ENCODE data around the gene SPDL1.

The SPDL1 gene

DNA sequence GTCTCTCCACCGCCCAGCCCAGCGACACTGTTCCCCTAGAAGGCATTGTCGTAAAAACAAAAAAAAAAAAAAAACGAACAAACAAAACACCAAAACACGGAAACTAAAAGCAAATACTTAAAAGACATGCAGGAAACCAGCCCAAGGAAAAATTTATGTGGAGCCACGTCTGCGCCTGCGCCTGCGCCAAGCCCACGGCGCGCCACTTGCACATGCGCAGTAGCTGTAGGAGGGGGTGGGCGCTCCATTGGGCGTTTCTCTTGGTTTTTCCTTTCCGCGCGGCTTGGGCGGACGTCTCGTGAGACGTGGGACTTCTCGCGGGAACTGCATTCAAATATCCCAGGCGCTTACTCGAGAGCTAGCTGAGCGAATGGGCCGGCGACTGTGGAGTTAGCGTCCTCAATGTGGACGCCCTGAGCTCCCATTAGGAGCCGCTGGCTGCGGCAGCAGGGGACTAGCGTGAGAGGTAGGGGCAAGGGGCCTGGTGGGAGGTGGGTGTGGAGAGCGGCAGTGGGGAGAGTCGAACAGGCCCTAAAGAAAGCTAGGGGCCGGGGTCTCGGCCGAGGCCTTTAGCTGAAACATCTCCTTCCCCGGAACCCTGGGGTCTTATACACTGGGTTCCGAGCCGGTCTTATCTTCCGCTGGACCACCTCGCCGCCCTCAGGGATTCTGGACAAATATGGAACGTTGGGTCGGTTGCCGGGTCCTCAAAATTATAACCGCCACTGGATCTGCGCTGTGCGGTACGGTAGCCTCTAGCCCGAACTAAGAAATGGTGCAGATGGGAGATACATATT is at the start of gene SPDL1:
Gene SPDL1 (plus strand): TSS at position 350 of the 797 bp plus-strand sequence. CDS start 4,644 bp downstream, outside the sequence.
- DNase-seq (ENCODE audit: low spot score) = peak; percentile 97

DNA sequence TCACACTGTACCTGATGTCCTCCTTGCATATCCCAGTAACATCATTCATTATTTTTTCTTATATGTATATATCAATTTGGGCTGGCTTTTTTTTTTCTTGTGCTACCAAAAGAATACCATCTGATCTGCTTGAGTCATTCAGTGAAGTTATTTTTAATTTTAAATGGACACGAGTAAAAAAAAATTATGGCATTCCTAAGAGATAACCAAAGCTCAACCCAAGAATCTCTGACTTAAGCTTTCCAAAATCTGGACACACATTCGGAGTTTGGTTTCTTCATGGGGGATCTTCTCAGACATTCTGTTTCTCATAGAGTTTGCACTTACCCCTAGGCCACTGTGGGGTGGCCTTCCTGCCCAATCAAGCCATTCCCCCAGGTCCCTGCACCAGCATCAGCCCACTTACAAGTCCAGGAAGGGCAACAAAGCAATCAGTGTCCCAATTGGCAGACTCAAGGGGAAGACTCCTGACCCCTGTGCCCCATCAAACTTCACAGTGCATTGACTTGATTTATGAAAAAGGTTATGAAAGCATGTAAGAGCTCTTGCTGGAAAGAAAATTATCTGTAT is 49.2 kb upstream of the SPDL1 start:
- DNase-seq (ENCODE audit: low spot score) = no peak

- DNase-seq (ENCODE audit: low spot score) = no peak
Measured at GRCh38 chr5:169534939-169535338, 48.6 kb upstream of the SPDL1 start.

GRCh38 chr5:169538944-169539343 is 44.6 kb upstream of the SPDL1 start:
- DNase-seq (ENCODE audit: low spot score) = no peak

GRCh38 chr5:169542811-169543210 is 40.8 kb upstream of the SPDL1 start:
- DNase-seq (ENCODE audit: low spot score) = no peak

- DNase-seq (ENCODE audit: low spot score) = no peak
Measured at GRCh38 chr5:169544264-169544950, 39.2 kb upstream of the SPDL1 start.

DNA sequence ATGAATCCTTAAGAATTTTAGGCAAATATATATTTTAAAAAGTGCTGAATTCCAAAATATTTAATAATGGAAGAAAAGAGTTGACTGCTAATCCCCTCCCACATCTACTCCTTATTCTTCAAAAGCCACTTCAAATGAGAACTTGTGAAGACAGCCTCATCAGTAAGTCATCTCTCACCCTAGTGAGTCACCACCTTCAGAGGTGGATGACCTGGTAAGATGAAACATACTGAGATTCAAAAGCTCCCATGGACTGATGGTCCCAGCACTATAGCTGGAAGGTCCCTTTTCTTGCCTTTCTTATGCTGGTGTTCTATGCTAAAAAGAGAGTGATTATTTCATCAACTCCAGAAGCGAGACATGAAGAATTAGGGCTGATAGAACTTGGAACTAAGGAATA is 37.8 kb upstream of the SPDL1 start:
- no peak for DNase-seq (ENCODE audit: low spot score)

DNA sequence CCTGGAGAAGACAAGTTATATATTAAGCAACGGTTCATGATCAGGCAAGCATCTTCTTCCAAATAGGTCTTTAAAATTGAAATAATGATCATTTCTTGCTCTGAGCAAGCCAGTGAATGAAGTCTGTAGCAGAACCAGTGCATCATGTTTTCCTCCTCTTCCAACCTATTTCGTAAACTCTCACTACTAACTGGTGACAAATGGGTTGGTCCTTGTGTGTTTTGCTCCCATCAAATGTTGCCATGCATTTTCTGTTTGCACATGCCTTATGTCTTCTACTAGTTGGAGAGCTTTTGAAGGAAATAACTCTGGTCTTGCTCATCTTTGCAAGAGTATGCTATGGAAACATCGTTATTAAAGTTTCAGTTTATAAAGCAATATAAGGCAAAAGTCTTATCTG is 37.2 kb upstream of the SPDL1 start:
- DNase-seq (ENCODE audit: low spot score) = no peak

- no peak for DNase-seq (ENCODE audit: low spot score)
Measured at GRCh38 chr5:169547508-169547907, 36.1 kb upstream of the SPDL1 start.

- peak; percentile 59 for DNase-seq (ENCODE audit: low spot score)
Measured at GRCh38 chr5:169548315-169548714, 35.3 kb upstream of the SPDL1 start.

GRCh38 chr5:169549453-169550100 is 34.0 kb upstream of the SPDL1 start:
- no peak for DNase-seq (ENCODE audit: low spot score)

DNA sequence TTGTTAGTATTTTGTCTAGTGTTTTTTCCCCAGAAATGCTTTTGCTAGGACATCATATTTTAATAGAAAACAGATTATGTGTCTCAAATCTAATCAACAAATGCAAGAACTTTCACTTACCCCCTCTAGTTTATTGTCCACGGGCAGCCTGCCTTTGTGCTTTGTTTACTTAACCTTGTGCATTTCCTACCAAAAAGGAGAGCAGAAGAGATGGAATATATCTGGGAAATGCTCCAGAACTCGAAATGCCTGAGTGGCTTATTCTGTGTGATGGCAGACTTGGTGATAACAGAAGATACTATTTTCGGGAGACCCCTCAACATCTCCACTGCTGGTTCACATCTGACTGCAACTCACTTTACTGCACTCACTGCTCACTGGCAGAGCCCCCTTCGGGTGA is 33.3 kb upstream of the SPDL1 start:
- no peak for DNase-seq (ENCODE audit: low spot score)

GRCh38 chr5:169551146-169551545 is 32.4 kb upstream of the SPDL1 start:
- DNase-seq (ENCODE audit: low spot score) = no peak

DNA sequence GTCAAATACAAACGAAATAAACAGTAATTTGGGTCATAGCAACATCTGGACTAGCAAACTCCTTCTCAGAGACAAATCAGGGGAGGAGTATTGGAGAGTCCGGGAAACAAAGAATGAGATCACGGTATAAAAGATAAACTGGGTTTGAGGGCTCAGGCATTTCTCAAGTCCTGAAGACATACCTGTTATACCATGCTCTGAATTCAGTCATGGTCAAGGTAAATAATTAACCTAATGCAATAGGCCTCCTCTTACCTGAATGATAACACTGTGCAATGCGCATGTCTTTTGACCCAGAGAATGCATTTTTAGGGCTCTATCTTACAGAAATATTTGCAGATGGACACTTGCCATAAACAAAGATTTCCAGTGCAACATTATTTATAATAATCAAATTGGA is 31.9 kb upstream of the SPDL1 start:
- DNase-seq (ENCODE audit: low spot score) = no peak

DNA sequence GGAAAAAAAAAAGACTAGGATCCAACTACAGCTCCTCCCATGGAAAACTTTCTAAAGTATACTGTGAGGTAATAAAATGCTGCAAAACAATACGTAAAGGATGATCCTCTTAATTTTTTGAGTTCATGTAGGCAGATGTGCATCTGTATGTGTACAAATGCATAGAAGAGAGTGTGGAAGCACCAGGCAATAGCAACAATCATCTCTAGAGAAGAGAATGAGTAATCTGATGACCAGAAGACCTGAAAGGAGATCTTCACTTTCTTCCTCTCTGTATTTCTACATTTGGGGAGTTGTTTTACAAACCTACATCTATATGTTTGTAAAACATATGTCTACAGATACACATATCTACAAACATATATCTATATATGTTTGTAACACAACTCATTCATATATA is 29.3 kb upstream of the SPDL1 start:
- no peak for DNase-seq (ENCODE audit: low spot score)

DNA sequence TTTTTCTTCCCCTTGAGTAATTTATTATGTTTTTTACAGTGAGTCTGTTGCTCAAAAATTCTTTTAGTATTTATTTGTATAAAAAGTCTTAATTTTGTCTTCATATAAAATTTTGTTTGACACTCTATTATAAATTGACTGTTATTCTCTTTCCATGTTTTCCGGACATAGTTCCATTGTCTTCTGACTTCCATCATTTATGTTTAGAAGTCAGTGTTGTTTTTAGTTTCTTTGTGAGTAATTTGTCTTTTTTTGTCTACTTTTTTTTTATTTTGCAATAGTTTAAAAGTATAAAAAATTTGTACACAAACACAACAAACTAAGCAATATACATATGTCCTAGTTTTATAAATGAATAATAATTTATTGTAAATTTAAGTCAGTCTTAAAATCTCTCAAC is 25.7 kb upstream of the SPDL1 start:
- no peak for DNase-seq (ENCODE audit: low spot score)

DNA sequence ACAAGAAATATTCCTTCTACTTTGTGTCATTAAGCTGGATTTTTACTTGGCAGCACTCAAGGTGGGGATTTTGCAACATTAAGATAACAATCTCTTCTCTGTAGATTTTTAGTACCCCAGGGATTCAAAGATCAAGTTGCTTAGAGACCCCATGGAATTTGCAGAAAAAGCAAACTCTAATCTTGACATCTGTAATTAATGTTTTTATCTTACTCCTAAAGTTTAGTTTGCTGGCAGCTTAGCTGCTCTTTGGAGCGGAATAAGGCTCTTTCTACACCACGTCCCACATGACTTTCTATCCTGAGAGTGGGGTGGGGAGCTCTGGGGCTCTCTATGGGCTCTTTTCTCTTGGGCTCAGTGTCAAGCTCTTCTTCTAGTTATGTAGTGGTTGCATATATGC is 21.7 kb upstream of the SPDL1 start:
- DNase-seq (ENCODE audit: low spot score) = no peak

DNA sequence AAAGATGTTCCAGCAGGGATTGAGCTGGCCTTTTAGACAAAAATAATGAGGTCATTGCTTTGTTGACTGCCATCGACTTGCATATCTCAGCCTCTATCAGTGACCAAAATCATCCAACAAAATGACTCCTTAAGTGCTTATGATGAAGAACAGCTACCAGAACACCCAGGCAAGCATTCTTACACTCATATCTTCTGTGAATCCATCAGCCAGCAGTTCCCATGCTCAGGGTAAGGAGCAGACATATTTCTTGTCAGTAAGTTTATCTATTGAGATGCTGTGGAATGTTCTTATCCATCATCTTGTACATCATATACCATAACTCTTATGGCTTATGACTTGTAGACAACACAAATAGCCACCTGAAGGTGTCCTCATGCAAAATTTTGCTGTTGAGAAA is 20.2 kb upstream of the SPDL1 start:
- no peak for DNase-seq (ENCODE audit: low spot score)

DNA sequence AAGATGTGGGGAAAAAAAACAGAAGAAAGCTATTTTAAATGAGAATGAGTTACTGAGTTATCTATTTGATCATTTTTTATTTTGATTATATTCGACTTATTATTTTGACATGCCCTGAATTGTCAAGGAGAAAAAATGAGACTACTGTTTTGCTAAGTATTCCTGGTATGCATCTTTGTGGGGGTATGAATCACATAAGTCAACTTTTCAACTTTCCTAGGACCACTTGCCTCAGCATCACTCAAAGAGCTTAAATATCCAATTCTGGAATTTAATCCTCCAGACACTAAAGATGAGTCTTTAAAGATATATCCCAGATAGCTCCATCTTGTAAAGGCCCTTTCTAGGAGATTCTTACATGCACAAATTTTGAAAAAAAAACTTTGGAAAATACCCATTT is 17.4 kb upstream of the SPDL1 start:
- DNase-seq (ENCODE audit: low spot score) = no peak

DNA sequence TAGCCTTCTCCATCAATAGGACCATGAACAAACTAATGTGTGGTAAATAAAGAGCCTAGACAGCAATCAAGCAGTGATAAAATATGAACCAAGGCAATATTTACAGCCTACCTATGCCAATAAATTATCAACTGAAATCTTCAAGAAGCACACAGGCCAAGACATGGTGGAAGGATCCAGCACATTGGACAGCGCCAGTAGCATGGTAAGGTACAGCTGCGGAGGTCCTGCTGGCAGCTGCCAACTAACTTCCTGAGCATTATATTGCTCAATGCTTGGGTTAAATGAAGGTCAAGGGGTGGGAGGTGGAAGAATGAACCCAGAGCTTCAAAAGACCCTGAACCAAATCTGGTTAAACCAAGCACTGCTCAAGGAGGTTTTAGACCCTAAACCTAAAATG is 16.5 kb upstream of the SPDL1 start:
- DNase-seq (ENCODE audit: low spot score) = no peak

- DNase-seq (ENCODE audit: low spot score) = no peak
Measured at GRCh38 chr5:169569513-169569912, 14.1 kb upstream of the SPDL1 start.

GRCh38 chr5:169571355-169571754 is 12.2 kb upstream of the SPDL1 start:
- no peak for DNase-seq (ENCODE audit: low spot score)

GRCh38 chr5:169574134-169574646 is 9.4 kb upstream of the SPDL1 start:
- no peak for DNase-seq (ENCODE audit: low spot score)

All from cerebellar cortex (tissue), 1 donor.